ENCODE data around the gene B3GALT6.
"Not testable (repeated sequence)": the region's sequence is repeated elsewhere in the genome, so short reads cannot be mapped to it uniquely, and the experiment has no call there.

The B3GALT6 gene

GRCh38 chr1:1232208-1232795, at the start of gene B3GALT6:
B3GALT6 (plus strand) TSS chr1:1232237; CDS start chr1:1232279, 42 bp downstream.
- DNase-seq, result peak in 10 of 42 donors; percentile 29 to 67 (median 52)
- intact Hi-C loops (cut with DNase I), result loop anchor here (5.0 kb wide), 2 partner anchors 40 to 115 kb away; partner anchors contain the start of genes C1orf159 and UBE2J2

GRCh38 chr1:1182491-1183220, 49.4 kb upstream of the B3GALT6 start:
- intact Hi-C loops (cut with DNase I), result no loop called here
- DNase-seq, result peak in 1 of 42 donors; percentile 2

GRCh38 chr1:1183221-1183747, 48.8 kb upstream of the B3GALT6 start:
- DNase-seq, result peak in 1 of 42 donors; percentile 2
- intact Hi-C loops (cut with DNase I), result no loop called here

GRCh38 chr1:1183833-1184775, 47.9 kb upstream of the B3GALT6 start:
- intact Hi-C loops (cut with DNase I), result no loop called here
- DNase-seq, result peak in 1 of 42 donors; percentile 2

- peak in 37 of 42 donors; percentile 10 to 78 (median 54) for DNase-seq
- intact Hi-C loops (cut with DNase I), result no loop called here
Measured at GRCh38 chr1:1185101-1185765, 46.8 kb upstream of the B3GALT6 start.

GRCh38 chr1:1187938-1188337, 44.1 kb upstream of the B3GALT6 start:
- DNase-seq, result no peak
- intact Hi-C loops (cut with DNase I), result no loop called here

GRCh38 chr1:1189111-1189510, 42.9 kb upstream of the B3GALT6 start:
- intact Hi-C loops (cut with DNase I), result no loop called here
- DNase-seq, result no peak

GRCh38 chr1:1191734-1192133, 40.3 kb upstream of the B3GALT6 start:
- peak in 1 of 42 donors; percentile 1 for DNase-seq
- intact Hi-C loops (cut with DNase I), result no loop called here

GRCh38 chr1:1194723-1195122, 37.3 kb upstream of the B3GALT6 start:
- no peak for DNase-seq

GRCh38 chr1:1195726-1196125, 36.3 kb upstream of the B3GALT6 start:
- intact Hi-C loops (cut with DNase I); DNase-seq: not testable (repeated sequence)

More at GRCh38 chr1:1194723-1195122, 37.3 kb upstream of the B3GALT6 start:
- intact Hi-C loops (cut with DNase I), result no loop called here

- intact Hi-C loops (cut with DNase I), result no loop called here
- DNase-seq, result peak in 1 of 42 donors; percentile 2
Measured at GRCh38 chr1:1196431-1197187, 35.4 kb upstream of the B3GALT6 start.

- DNase-seq, result no peak
- intact Hi-C loops (cut with DNase I), result no loop called here
Measured at GRCh38 chr1:1197188-1197500, 34.9 kb upstream of the B3GALT6 start.

GRCh38 chr1:1197551-1198422, 34.2 kb upstream of the B3GALT6 start:
- peak in 1 of 42 donors; percentile 1 for DNase-seq
- intact Hi-C loops (cut with DNase I), result no loop called here

GRCh38 chr1:1198423-1199140, 33.5 kb upstream of the B3GALT6 start:
- intact Hi-C loops (cut with DNase I), result no loop called here
- no peak for DNase-seq

- intact Hi-C loops (cut with DNase I), result no loop called here
- no peak for DNase-seq
Measured at GRCh38 chr1:1199141-1199960, 32.7 kb upstream of the B3GALT6 start.
